COLO668 (cell line): ENCODE results near the gene ADAM30.

Experiments used
- DNase-seq: peaks from one replicate; lab custom pipeline; 2025; ENCODE audit not compliant: unreplicated experiment; lab: John Stamatoyannopoulos, UW

ADAM30 gene

DNA sequence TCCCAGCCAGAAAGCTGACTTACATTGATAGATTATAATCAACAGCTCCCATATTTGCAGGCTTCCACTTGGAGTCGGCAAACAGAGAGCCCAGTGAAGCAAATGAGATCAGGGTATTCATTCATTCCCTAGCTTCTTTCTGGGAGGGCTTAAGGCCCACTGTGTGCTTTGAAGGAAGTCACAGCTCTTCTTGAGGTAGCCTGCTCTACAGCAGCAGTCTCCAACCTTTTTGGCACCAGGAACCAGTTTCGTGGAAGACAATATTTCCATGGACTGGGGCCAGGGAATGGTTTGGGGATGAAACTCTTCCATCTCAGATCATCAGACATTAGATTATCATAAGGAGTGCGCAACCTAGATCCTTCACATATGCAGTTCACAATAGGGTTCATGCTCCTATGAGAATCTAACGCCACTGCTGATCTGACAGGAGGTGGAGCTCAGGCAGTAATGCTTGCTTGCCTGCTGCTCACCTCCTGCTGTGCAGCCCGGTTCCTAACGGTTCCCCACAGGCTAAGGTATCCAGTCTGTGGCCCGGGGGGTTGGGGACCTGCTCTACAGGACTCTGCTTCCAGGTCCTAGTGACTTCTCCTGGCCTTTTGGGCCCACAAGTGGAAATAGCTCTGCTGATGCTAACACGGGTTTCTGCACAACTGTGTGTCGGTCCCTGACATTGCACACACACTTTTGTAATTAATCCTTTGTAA lies 13.7 kb upstream of the ADAM30 start:
- no peak for DNase-seq

DNA sequence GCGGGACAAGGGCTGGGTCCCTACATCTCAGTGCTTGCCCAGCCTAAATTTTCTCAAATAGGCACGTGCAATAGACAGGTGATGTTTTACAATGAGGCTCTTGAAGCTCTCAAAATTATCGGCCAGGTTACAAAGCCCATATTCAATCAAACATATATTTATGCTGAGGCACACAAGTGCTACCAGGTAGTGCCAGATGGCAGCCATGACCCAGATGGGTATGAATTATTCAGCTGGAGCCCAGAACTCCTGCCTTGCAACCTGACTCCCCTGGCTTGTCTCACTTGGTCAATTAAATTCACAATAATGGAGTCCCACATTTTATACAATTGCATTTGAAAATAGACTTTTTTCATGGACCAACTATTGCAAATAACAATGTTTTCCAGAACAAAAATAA lies 12.3 kb upstream of the ADAM30 start:
- DNase-seq = peak; percentile 46

GRCh38 chr1:119906927-119907652 lies 10.8 kb upstream of the ADAM30 start:
- DNase-seq = no peak

GRCh38 chr1:119903443-119903835 lies 7.1 kb upstream of the ADAM30 start:
- DNase-seq = no peak

GRCh38 chr1:119902775-119903442 lies 6.6 kb upstream of the ADAM30 start:
- DNase-seq = no peak

GRCh38 chr1:119898981-119899720 lies 2.8 kb upstream of the ADAM30 start:
- DNase-seq = no peak

DNA sequence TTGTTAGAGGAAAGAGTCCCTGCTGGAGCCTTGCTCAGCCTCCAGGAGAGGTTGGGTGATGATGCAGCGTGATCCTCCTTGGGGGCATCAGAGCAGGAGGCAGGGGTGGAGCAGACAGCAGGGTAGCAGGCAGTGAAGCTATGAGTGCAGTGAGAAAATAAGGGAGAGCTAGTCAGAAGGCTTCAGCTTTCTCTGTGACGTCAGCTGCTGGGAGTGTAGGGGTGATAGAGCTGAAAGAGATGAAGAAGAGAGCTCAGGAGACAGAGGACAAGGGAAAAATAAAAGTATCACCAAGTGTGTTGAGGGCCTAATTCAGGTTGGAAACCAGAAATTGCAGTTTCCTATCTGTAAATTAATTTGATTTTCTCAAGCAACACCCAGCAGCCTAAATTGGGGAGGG lies 2.2 kb upstream of the ADAM30 start:
- no peak for DNase-seq

DNA sequence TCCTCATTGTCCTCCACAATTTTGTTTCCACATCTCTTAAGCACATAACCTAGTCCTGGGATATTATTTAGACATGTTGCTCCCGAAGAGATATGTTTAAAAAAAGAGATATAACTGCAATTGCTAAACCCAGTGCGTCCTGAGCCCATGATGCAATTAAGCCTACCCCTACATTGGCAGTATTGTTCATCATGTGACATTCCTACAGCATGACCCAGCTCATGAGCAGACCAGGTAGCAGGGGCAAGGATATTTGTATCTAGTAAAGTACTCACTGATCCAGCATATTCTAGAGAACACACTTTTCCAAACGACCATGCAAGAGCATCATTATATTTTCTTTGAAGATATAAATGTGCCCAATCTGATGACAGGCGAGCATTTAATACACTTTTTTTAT lies 1.2 kb downstream of the ADAM30 start:
- no peak for DNase-seq

- no peak for DNase-seq
Measured at GRCh38 chr1:119893827-119894700, 2.3 kb downstream of the ADAM30 start.

DNA sequence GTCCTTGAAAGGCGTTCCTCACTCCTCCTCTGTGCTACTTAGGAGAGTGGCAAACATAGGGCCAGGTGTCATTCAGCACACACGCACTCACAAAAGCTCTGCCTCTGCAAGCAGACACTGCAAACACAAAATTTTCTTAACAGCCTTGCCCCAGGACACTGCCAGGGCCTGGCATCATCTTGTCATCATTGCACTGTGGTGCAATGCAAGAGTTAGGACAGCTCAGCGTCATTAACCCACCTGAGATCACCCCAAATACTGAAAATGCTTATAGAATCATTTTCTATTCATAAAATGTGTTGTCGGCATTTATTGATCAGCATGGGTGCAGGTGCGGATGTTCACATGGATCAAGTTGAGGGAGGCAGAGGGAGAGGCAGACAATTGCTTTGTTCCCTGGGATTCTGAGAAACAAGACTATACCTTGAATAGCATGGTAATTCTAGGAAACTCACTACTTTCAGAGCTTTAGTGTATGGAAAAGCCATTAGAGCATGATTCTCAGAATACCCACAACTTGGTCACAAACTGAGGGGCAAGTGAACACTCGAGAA lies 3.0 kb downstream of the ADAM30 start:
- DNase-seq = no peak

GRCh38 chr1:119891386-119891785 lies 4.9 kb downstream of the ADAM30 start:
- no peak for DNase-seq

- DNase-seq = no peak
Measured at GRCh38 chr1:119888476-119888875, 7.8 kb downstream of the ADAM30 start.

DNA sequence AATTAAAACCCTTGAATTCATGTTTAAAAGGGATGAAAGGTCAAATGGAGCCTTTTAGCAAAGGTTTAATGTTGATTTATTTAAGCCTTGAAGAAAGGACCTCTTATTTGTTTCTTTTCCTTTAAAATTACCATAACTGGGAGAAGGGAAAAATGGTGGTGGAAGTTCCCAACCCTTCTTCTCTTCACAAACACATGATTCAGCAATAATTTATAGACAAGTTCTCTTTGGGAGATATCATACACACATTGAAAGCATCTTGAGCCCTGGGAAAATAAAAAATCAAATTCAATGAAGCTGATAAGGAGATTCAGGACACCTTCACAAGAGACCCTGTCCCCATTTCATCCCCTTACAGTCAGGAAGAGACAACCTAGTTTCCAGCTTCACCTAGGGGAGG lies 8.9 kb downstream of the ADAM30 start:
- DNase-seq = no peak

DNA sequence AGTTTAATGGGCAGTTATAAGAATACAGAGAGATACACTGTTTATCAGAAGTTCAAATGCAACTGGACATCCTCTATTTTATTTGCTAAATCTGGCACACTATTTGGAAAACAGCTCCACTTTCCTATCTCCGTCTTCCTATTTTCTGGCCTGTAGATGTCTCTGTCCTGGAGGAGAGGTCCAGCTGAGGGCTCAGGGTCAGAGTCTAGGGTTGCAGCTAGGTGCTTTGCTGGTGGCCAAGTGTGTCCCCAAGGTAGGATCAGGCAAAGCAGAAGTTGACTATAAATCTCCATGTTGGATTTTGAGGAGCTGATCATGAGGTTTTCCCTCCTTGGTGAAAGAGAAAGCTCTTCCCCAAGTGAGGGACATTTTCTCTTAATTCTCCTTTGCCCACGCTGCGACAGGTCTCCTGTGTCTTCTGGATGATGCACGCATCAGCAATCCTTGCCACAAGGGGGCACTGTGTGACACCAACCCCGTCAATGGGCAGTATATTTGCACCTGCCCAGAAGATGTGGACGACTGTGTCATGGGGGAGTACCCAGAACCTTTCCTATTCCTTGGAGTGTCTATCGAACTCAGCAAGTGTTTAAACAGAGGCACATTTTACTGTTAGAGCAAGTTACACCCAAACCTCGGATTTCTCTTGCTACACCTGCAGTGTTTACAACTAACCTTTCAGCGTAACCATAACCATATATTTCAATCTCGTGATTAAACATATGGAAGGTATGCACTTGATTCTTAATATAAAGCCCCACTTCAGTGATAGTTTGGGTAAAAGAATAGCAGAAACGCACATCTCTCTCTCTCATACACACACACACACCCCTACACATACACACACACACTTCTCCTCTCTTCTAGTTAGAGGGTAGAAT lies 10.2 kb downstream of the ADAM30 start:
- DNase-seq = peak; percentile 65

GRCh38 chr1:119884711-119885110 lies 11.6 kb downstream of the ADAM30 start:
- DNase-seq = no peak

DNA sequence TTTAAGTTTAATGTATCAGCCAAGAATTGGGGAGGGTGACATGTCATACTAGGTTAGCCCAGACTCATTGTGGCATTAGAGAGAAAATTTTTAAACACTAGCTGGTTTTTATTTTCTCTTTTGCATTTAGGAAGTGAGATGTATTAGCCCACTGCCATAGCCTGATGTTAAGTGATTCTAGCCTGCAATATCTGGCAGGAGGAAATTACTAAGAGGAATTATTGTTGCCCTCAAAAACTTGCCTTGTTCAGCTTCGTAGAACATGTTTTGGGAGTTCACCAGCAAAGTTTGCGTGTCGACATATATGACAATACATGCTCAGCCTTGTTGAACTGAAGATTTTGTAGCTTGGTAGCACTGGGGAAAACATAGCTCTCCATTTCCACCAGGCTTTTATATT lies 12.5 kb downstream of the ADAM30 start:
- DNase-seq = no peak

DNA sequence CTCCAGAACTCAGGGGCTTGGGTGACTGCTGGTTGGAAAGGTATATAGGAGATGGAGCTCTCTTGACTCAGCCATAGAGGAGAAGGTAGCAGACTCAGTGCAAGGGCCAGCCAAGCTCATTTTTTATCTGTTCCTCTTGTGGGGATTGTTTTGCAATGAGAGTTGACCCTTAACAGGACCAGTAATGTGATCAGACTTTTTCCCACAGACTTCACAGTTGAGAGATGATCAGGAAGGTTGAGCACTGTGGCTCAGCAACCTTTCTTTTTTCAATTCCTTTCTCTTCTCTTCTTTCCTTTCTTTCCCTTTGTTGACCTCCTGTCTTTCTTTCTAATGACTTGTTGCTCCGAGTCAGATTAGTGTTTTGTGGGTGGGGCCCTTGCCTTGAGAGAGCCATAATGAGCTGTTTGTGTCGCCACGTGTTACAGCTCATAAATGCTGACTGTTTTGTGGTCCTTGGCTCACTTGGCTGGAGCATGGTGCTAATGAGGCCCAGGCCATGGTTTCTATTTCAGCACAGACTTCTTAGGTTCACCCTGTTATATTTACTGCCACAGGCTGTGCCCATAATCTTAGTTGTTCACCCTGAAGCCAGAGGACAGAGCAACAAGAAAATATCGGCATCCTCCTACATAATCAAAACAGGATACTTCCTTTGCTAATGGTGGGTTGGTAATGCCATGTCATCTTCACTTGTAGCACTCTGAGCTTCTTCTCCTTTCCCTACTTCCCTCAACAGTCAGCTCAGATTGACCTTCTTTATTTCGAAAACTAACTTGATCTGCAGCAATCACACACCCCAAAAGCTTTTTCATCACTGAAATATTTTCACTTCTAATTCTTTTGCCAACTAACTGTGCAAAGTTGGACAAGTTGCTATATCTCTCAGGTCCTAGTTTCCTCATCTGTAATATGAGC lies 13.9 kb downstream of the ADAM30 start:
- no peak for DNase-seq
